H4 (cell line): ENCODE results near the gene DHDH. TPM values are rescaled to one million over a fixed set of nuclear protein-coding genes. Genes with fewer than 3 reads are reported as not detected.
"Not testable (repeated sequence)": the region's sequence is repeated elsewhere in the genome, so short reads cannot be mapped to it uniquely, and the experiment has no call there.

Source experiments
- DNase-seq: peaks from one replicate; pipeline ENCODE4 v3.0.0-alpha.2; 2015; ENCODE audit warnings: low spot score
- total RNA-seq: library from RNA; depleted of rRNA; stranded (reverse); fragments of >200 nt; shearing (Covaris generic); gene quantifications from 2 replicates; pipeline ENCODE4 v1.2.3, GENCODE V29; 2014; rRNA removed

DHDH gene
- total RNA-seq: 0.27 TPM in 1 of 2 replicates, not detected in the other

GRCh38 chr19:48933382-48933932, at the start of gene DHDH:
Gene DHDH, plus strand, starts transcription at chr19:48933699. Its CDS starts 23 bp downstream, at chr19:48933722.
- DNase-seq: peak; percentile 62

DNA sequence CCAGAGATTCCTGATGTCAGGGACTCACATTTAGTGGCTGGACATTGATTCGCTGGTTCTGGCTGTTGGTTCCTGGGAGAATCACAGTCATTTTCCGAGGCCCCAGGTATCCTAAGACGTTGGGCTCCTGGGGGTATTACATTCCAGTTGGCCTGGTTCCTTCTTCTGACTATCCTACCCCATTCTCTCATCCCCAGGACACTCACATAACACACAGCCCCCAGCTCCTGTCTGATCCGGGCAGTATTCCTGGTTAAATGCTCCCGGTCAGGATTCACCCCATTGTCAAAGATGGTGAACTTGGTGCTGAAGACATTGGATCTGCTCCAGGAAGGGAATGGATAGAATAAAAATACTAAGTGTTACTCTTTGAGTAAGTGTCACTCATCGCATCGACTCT, 49.8 kb upstream of the DHDH start:
- no peak for DNase-seq

DNA sequence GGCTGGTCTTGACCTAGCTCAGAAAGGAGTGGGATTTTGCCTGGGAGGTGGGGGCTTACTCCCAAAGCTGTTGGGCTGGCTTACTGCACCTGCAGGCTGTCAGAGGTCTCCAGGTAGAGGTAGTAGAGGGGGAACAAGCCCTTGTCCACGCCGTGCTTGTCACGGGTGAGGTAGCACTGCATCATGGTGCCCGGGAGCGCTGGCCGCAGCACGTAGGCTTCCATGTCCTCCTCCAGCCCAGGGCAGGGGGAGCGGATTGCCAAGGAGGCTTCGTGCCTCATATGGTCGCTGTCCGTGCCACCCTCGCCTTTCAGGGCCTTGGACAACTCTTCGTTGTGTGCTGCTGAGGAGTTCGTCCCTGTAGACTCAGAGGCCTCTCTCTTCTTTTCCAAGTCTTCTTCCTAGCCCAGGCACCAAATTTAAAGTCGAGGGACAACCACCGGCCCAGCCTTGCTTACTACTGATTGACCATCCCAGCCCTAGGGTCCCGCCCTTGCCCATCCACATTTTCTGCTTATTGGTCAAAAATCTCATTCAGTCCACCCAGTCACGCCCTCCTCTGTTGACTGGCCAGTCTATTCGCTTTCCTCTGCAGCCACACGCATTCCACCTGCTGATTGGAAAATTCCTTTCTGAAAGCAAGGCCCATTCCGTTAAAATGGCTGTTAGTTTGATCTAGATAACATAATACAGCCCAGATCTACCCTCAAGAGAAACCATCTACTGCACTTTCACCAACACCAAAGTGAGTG, 45.5 kb upstream of the DHDH start:
- DNase-seq: no peak

DNA sequence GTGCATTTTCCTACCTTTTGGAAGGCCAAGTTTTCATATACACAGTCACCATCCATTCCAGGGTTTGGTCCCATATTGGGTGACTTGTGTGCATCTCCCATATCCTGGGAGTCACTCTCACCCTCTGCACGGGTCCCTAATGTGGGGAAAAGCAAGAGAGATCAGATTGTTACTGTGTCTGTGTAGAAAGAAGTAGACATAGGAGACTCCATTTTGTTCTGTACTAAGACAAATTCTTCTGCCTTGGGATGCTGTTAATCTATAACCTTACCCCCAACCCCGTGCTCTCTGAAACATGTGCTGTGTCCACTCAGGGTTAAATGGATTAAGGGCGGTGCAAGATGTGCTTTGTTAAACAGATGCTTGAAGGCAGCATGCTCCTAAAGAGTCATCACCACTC, 44.0 kb upstream of the DHDH start:
- DNase-seq: not testable (repeated sequence)

- DNase-seq: no peak
Measured at GRCh38 chr19:48890551-48890950, 42.9 kb upstream of the DHDH start.

GRCh38 chr19:48895226-48895625, 38.3 kb upstream of the DHDH start:
- DNase-seq: no peak

DNA sequence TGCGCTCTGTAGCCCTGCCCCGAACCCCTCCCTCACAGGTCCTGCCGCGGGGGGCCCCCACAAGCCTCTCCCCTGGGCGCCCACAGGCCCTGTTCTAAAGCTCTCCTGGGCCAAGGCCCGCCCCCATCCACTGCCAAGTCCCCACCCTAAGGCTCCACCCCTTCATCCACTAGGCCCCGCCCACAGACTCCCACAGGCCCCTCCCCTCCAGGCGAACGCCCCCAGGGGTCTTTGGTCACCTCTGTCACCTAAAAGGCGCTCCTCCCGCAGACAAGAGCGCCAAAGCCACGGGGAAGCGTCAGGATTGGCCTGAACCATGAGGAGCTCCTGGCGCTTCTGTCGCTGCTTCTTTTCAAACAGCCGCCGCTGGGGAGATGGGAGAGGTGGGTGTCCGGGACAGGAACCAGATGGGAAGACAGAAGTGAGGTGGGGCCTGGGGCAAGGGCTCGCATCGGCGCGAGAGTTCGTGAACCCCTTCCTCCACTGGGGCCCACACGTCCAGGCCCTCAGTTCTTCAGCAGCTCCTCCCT, 37.2 kb upstream of the DHDH start:
- DNase-seq: no peak

DNA sequence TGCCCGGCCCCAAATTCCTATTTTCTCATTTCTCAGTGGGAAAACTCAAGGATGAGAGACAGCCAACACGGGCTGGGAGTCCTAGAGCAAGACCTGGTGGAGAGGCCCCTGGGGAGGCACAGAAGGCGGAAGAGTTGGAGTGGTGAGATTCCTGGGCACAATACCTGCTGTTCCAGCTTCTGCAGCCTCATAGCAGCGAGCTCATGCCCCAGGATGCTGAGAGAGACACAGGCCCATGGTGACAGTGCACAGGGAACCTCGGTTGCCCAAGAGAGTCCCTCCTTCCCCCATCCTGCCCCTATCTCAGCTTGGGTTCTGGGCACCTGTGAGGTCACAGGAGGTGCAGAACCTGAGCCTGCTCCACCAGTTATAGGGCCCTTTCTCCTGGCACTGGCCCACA, 36.3 kb upstream of the DHDH start:
- no peak for DNase-seq

DNA sequence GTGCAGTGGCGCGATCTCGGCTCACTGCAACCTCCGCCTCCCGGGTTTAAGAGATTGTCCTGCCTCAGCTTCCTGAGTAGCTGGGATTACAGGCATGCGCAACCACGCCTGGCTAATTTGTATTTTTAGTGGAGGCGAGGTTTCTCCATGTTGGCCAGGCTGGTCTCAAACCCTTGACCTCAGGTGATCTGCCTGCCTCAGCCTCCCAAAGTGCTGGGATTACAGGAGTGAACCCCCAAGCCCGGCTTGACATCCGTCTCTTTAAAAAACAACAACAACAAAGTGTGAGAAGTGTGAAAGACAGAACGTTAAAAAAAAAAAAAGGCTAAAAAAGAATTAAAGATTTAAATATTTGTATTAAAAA, 34.1 kb upstream of the DHDH start:
- DNase-seq: not testable (repeated sequence)

DNA sequence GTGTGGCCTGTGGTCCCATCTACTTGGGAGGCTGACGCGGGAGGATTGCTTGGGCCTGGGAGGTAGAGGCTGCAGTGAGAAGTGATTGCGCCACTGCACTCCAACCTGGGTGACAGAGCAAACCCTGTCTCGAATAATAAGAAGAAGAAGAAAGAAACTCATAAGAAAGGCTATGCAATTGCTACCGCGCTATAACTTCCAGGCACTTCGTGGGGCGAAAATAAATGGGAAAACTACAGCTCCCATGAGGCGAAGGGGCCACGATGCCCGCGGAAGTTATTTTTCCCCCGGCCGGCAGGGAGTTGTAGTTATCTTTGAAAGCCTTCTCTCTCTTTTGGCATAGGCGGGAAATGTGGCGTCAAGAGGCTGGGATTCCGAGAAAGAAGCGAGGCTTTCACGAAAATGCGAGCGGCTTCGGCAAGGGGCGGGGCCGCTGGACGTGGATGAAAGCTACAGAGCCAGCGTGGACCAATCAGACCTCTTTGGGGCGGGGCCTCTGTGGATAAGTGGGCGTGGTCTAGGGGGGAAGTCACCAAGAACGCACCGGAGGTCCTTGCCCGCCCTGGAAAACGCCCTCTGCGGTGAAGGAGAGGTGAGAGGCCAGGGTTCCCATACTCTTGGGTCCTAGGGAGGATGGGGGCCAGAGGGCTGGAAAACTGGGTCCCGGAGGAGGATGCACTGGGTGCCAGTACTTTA, 33.6 kb upstream of the DHDH start, which contains the start of gene NUCB1:
NUCB1 (plus strand) TSS at position 532 of the 696 bp plus-strand sequence. CDS start 485 bp downstream, outside the sequence.
- peak; percentile 99 for DNase-seq

- DNase-seq: no peak
Measured at GRCh38 chr19:48900477-48901406, 32.8 kb upstream of the DHDH start.

DNA sequence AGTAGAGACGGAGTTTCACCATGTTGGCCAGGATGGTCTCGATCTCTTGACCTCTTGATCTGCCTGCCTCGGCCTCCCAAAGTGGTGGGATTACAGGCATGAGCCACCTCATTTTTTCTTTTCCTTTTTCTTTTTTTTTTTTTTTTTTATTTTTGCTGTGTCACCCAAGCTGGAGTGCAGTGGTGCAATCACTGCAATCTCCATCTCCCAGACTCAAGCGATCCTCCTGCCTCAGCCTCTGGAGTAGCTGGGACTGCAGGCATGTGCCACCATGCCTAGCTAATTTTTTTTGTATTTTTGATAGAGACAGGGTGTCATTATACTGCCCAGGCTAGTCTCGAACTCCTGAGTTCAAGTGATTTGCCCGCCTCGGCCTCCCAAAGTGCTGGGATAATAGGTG, 31.2 kb upstream of the DHDH start:
- not testable (repeated sequence) for DNase-seq

GRCh38 chr19:48903788-48904187, 29.7 kb upstream of the DHDH start:
- DNase-seq: not testable (repeated sequence)

DNA sequence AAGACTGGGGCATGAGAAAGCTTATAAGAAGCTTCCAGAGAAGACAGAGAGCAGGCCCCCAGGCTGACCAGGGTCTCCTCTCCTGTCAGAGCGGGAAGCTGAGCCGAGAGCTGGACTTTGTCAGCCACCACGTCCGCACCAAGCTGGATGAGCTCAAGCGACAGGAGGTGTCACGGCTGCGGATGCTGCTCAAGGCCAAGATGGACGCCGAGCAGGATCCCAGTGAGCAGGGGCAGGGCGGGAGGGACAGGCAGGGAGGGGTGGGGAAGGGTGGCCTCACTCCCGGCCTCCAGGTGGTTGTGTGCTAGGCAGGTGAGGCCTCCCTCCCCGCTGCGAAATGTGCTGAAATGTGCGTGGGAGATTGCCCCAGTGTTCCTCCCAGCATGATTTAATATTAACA, 27.8 kb upstream of the DHDH start:
- no peak for DNase-seq

DNA sequence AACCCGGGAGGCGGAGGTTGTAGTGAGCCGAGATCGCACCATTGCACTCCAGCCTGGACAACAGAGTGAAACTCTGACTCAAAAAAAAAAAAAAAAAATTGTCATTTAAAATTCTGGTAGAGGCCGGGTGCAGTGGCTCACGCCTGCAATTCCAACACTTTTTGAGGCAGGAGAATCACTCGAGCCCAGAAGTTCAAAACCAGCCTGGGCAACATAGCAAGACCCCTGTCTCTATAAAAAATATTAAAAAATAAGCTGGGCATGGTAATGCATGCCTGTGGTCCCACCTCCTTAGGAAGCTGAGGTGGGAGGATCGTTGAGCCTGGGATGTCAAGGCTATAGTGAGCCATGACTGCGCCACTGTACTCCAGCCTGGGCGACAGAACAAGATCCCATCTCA, 27.2 kb upstream of the DHDH start:
- DNase-seq: no peak

GRCh38 chr19:48907671-48908070, 25.8 kb upstream of the DHDH start:
- DNase-seq: no peak

DNA sequence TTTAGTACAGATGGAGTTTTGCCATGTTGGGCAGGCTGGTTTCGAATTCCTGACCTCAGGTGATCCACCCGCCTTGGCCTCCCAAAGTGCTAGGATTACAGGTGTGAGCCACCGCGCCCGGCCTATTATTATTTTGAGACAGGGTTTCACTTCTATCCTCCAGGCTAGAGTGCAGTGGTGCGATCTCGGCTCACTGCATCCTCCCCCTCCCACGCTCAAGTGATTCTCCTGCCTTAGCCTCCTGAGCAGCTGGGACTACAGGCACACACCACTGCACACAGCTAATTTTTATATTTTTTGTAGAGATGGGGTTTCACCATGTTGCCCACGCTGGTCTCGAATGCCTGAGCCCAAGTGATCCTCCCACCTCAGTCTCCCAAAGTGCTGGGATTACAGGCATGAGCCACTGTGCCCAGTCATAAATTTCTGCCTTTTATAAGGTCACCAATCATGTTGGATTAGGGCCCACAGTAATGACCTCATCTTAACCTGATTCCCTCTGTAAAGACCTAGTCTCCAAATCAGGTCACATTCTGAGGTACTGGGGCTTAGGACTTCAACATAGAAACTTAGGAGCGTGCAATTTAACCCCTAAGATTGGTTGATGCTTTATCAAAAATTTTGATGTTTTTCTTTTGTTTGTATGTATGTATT, 23.9 kb upstream of the DHDH start:
- DNase-seq: not testable (repeated sequence)

DNA sequence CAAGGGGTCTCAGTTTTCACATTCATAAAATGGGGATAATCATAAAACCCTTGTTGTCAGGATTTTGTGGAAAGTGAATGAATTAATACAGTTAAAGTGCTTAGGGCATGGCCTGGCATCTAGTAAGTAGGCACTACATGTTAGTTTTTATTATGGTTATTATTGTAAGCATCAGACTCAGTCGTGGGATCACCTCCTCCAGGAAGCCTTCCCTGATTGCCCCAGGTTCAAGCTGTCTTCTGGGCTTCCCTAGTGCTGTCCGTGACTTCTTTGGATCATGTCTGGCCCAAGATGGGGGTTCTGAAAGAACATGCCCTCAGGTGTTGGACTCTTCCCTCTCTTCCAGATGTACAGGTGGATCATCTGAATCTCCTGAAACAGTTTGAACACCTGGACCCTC, 22.7 kb upstream of the DHDH start:
- DNase-seq: no peak

- no peak for DNase-seq
Measured at GRCh38 chr19:48913114-48913889, 20.2 kb upstream of the DHDH start.

GRCh38 chr19:48914181-48914580, 19.3 kb upstream of the DHDH start:
- DNase-seq: no peak
